ENCODE measurements around the gene LMTK3. TPM values are rescaled to one million over a fixed set of nuclear protein-coding genes. Genes with fewer than 3 reads are reported as not detected.

The LMTK3 gene
- polyA plus RNA-seq, 1 of the 3 experiments (the other 2 are of a cell fraction): 3.2 TPM

DNA sequence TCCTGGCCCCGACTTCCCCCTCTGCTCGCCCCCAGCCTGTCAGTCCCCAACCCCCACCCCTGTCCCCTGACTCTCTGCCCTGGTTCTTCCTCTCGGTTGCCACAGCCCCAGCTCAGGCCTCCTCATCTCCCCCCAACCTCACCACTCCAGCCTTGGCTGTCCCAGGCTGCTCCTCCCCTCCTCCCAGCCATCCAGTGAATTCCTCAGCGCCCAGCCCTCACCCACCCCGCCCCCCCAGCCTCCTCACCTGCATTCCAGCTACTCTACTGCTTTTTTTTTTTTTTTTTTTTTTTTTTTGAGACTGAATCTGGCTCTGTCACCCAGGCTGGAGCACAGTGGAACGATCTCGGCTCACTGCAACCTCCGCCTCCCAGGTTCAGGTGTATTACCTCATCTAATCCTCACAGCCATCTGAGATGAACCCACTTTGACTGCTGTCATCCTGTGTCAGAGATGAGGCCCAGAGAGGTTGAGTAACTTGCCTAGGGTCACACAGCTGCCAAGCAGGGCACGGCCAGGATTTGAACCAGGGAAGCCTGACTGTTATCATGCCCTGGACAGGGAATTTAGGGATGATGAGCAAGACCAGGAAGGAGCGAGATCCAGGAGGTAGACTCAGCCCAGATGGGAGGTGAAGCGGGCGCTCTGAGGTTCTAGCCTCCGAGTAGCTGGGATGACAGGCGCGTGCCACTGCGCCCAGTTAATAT is 42.9 kb upstream of the LMTK3 start (continued):
- TF ChIP-seq, protein P1, sequence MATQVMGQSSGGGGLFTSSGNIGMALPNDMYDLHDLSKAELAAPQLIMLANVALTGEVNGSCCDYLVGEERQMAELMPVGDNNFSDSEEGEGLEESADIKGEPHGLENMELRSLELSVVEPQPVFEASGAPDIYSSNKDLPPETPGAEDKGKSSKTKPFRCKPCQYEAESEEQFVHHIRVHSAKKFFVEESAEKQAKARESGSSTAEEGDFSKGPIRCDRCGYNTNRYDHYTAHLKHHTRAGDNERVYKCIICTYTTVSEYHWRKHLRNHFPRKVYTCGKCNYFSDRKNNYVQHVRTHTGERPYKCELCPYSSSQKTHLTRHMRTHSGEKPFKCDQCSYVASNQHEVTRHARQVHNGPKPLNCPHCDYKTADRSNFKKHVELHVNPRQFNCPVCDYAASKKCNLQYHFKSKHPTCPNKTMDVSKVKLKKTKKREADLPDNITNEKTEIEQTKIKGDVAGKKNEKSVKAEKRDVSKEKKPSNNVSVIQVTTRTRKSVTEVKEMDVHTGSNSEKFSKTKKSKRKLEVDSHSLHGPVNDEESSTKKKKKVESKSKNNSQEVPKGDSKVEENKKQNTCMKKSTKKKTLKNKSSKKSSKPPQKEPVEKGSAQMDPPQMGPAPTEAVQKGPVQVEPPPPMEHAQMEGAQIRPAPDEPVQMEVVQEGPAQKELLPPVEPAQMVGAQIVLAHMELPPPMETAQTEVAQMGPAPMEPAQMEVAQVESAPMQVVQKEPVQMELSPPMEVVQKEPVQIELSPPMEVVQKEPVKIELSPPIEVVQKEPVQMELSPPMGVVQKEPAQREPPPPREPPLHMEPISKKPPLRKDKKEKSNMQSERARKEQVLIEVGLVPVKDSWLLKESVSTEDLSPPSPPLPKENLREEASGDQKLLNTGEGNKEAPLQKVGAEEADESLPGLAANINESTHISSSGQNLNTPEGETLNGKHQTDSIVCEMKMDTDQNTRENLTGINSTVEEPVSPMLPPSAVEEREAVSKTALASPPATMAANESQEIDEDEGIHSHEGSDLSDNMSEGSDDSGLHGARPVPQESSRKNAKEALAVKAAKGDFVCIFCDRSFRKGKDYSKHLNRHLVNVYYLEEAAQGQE (IDR thresholded peaks at IDR 0.05; ENCODE audit: low read depth, low read length): no peak
- no peak for TF ChIP-seq TAF1 (IDR thresholded peaks at IDR 0.05; ENCODE audit: borderline replicate concordance, low read depth, low read length)
- no peak for TF ChIP-seq FOSL2 (IDR thresholded peaks at IDR 0.05; ENCODE audit: borderline replicate concordance, low read depth)

DNA sequence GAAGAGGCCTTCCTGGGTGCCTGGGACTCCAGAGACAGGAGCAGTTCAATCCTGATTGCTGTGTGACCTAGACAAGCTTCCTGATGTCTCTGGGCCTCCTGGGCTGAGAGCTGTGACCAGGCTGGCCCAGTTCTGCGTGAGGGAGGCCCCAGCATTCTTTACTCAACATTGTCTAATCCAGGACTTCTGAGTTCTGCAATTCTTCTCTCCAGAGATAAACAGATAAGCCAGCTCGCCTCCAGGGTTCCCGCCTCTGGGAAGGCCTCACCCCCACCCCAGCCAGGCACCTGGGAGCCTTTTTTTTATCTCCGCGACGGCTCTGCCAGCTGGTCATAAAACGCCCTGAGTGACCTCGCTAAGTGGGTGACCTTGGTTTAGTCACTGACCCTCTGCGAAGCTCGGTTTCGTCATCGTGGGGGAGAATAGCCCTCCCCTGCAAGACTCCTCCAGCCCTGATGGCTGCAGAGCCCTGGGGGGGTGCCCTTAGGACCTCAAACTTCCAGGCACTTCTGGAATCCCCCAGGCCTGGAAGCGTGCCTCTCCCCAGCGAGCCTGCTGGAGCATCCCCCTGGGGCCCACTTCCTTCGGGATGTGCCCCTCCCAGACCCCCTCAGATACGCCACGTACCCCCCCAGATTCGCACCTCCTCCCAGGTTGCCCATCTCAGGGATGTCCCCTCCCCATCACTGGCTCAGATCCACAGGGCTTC is 42.2 kb upstream of the LMTK3 start:
- no peaks in the 10 kb centered on the region for H3K27me3 ChIP-seq (ENCODE audit: insufficient read depth)
- TF ChIP-seq GABPA (IDR thresholded peaks at IDR 0.05; ENCODE audit: low read depth) (no peak), TEAD4 (IDR thresholded peaks at IDR 0.05; ENCODE audit: borderline replicate concordance, insufficient read depth) (no peak), TAF1 (IDR thresholded peaks at IDR 0.05; ENCODE audit: borderline replicate concordance, low read depth, low read length) (no peak), SIN3A (IDR thresholded peaks at IDR 0.05; ENCODE audit: borderline replicate concordance, low read depth, low read length) (no peak), JUND (IDR thresholded peaks at IDR 0.05) (no peak), EP300 (IDR thresholded peaks at IDR 0.05; ENCODE audit: borderline replicate concordance in 1 of 2, low read depth in 1 of 2, low read length in 1 of 2) (0 out of 4 replicates have a peak, but pooled peaks of 1 of the 2 experiments have one; percentile 29), FOXM1 (IDR thresholded peaks at IDR 0.05; ENCODE audit: low read depth) (no peak), NFIC (IDR thresholded peaks at IDR 0.05; ENCODE audit: borderline replicate concordance) (peak; percentile 21; the same call in 1 of the 2 replicates), SMC3 (IDR thresholded peaks at IDR 0.05; ENCODE audit: low read depth, low read length) (no peak), FOSL2 (IDR thresholded peaks at IDR 0.05; ENCODE audit: borderline replicate concordance, low read depth) (0 out of 2 replicates have a peak, but pooled peaks have one; percentile 7), YY1 (IDR thresholded peaks at IDR 0.05; ENCODE audit: low read depth) (no peak), CHD2 (IDR thresholded peaks at IDR 0.05; ENCODE audit: low read length, partially characterized antibody) (no peak), GATA2 (CRISPR knock-in tag; IDR thresholded peaks at IDR 0.05) (no peak), MXI1 (IDR thresholded peaks at IDR 0.05; ENCODE audit: low read depth, low read length) (no peak), MEF2A (IDR thresholded peaks at IDR 0.05; ENCODE audit: borderline replicate concordance, low read depth) (no peak)
- TF ChIP-seq, protein P2, sequence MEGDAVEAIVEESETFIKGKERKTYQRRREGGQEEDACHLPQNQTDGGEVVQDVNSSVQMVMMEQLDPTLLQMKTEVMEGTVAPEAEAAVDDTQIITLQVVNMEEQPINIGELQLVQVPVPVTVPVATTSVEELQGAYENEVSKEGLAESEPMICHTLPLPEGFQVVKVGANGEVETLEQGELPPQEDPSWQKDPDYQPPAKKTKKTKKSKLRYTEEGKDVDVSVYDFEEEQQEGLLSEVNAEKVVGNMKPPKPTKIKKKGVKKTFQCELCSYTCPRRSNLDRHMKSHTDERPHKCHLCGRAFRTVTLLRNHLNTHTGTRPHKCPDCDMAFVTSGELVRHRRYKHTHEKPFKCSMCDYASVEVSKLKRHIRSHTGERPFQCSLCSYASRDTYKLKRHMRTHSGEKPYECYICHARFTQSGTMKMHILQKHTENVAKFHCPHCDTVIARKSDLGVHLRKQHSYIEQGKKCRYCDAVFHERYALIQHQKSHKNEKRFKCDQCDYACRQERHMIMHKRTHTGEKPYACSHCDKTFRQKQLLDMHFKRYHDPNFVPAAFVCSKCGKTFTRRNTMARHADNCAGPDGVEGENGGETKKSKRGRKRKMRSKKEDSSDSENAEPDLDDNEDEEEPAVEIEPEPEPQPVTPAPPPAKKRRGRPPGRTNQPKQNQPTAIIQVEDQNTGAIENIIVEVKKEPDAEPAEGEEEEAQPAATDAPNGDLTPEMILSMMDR (IDR thresholded peaks at IDR 0.05): no peak
- TF ChIP-seq, protein P3, sequence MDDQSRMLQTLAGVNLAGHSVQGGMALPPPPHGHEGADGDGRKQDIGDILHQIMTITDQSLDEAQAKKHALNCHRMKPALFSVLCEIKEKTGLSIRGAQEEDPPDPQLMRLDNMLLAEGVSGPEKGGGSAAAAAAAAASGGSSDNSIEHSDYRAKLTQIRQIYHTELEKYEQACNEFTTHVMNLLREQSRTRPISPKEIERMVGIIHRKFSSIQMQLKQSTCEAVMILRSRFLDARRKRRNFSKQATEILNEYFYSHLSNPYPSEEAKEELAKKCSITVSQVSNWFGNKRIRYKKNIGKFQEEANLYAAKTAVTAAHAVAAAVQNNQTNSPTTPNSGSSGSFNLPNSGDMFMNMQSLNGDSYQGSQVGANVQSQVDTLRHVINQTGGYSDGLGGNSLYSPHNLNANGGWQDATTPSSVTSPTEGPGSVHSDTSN (IDR thresholded peaks at IDR 0.05): no peak
- TF ChIP-seq, protein P4, sequence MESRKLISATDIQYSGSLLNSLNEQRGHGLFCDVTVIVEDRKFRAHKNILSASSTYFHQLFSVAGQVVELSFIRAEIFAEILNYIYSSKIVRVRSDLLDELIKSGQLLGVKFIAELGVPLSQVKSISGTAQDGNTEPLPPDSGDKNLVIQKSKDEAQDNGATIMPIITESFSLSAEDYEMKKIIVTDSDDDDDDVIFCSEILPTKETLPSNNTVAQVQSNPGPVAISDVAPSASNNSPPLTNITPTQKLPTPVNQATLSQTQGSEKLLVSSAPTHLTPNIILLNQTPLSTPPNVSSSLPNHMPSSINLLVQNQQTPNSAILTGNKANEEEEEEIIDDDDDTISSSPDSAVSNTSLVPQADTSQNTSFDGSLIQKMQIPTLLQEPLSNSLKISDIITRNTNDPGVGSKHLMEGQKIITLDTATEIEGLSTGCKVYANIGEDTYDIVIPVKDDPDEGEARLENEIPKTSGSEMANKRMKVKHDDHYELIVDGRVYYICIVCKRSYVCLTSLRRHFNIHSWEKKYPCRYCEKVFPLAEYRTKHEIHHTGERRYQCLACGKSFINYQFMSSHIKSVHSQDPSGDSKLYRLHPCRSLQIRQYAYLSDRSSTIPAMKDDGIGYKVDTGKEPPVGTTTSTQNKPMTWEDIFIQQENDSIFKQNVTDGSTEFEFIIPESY (IDR thresholded peaks at IDR 0.05; ENCODE audit: borderline replicate concordance, low read depth): no peak

More for the DNA sequence above, 42.2 kb upstream of the LMTK3 start:
- ChIA-PET POLR2A (interaction anchor here (0.7 to 0.8 kb wide), 2 partner anchors 15 to 190 kb away, joined by 3 read pairs; no protein-coding TSS in a partner anchor), CTCF (interaction anchor here (2.0 kb wide), 2 partner anchors 30 to 35 kb away, joined by 6 to 8 read pairs; no protein-coding TSS in a partner anchor)
- no peak overlapping the region for H3K9ac ChIP-seq
- H3K27ac ChIP-seq (ENCODE audit: low read depth in 2 of 2, low read length in 1 of 2): no peak overlapping the region
- peaks cover 12% of the 10 kb centered on the region for H3F3A ChIP-seq (replicated peaks; ENCODE audit: insufficient read depth)
- H3K79me2 ChIP-seq (ENCODE audit: insufficient read depth): no peaks in the 10 kb centered on the region
- H3K4me2 ChIP-seq: no peak overlapping the region
- H2AFZ ChIP-seq (ENCODE audit: low read depth): no peak overlapping the region
- no peaks in the 10 kb centered on the region for H3K9me3 ChIP-seq
- no peaks in the 10 kb centered on the region for H4K20me1 ChIP-seq (ENCODE audit: insufficient read depth)
- H3K4me3 ChIP-seq (ENCODE audit: low read depth in 2 of 2, low read length in 1 of 2): no peak overlapping the region
- H3K9me2 ChIP-seq: no peaks in the 10 kb centered on the region
- no peaks in the 10 kb centered on the region for H3K36me3 ChIP-seq (replicated peaks in 1 of 2; ENCODE audit: control insufficient read depth in 1 of 2, insufficient read depth in 2 of 2, low read length in 1 of 2)
- DNase-seq: peak; percentile 67
- H3K4me1 ChIP-seq (ENCODE audit: control insufficient read depth in 1 of 2, insufficient read depth in 2 of 2, low read depth in 1 of 2, low read length in 1 of 2): peaks cover 0 to 4% of the 10 kb centered on the region in 2 experiments; a peak in 1 of 4 replicates
- 28% methylated on average over 12 of the region's 18 CpGs for WGBS (ENCODE audit: low lambda C conversion rate)

All from SK-N-SH (cell line).